ENCODE results near the gene PLXNA2. TPM values are rescaled to one million over a fixed set of nuclear protein-coding genes. Genes with fewer than 3 reads are reported as not detected.

PLXNA2 gene
- total and polyA plus RNA-seq, 2 of the 8 experiments (the other 6 are each of a cell fraction or from before 2014, with no cell fraction given) = 0.33 to 1.5 TPM

- no peak for TF ChIP-seq ATF2 (IDR thresholded peaks at IDR 0.05; ENCODE audit: low read length)
Measured at GRCh38 chr1:208209896-208210589, 34.1 kb downstream of the PLXNA2 start (continued).
